Measurements from ENCODE around the gene MAP3K2. TPM values are rescaled to one million over a fixed set of nuclear protein-coding genes. Genes with fewer than 3 reads are reported as not detected.

MAP3K2 gene
- total and polyA plus RNA-seq, 8 donors, result 4.2 to 37.6 (median 22.6) TPM

- Histone ChIP-seq H3K27me3 (no peaks in the 10 kb centered on the region), H3K4me3 (no peak overlapping the region), H3K9me3 (no peaks in the 10 kb centered on the region), H3K36me3 (no peaks in the 10 kb centered on the region), H3K4me1 (peaks cover 3 to 21% (median 18%) of the 10 kb centered on the region in 3 donors), H3K27ac (no peak overlapping the region)
- intact Hi-C loops (cut with DNase I), result no loop called here
- no peak for TF ChIP-seq CTCF (IDR thresholded peaks at IDR 0.05)
- no peak for DNase-seq
- 83 to 85% methylated on average over 13 of the region's 13 CpGs for WGBS, 2 donors
- FAIRE-seq, result no peak
- no peak for ATAC-seq
These were observed 27.1 kb upstream of the MAP3K2 start for GRCh38 chr2:127414638-127415592.

- Histone ChIP-seq H3K4me1 (peaks cover 3 to 21% (median 18%) of the 10 kb centered on the region in 3 donors), H3K4me3 (no peak overlapping the region), H3K27me3 (no peaks in the 10 kb centered on the region), H3K27ac (peak overlapping the region in 1 of 4 donors; percentile 15), H3K9me3 (no peaks in the 10 kb centered on the region), H3K36me3 (no peaks in the 10 kb centered on the region)
- WGBS, 2 donors, result 82 to 83% methylated on average over 8 of the region's 8 CpGs
- DNase-seq (no peak), ATAC-seq (peak in 3 of 4 donors; percentile 13 to 31 (median 26)), FAIRE-seq (no peak)
- TF ChIP-seq CTCF (IDR thresholded peaks at IDR 0.05), result no peak
- intact Hi-C loops (cut with DNase I), result no loop called here
These were observed 26.2 kb upstream of the MAP3K2 start for GRCh38 chr2:127413782-127414637.

- Histone ChIP-seq H3K27ac (no peak overlapping the region), H3K36me3 (no peaks in the 10 kb centered on the region), H3K4me1 (peaks cover 3 to 21% (median 18%) of the 10 kb centered on the region in 3 donors), H3K4me3 (no peak overlapping the region), H3K9me3 (no peaks in the 10 kb centered on the region), H3K27me3 (no peaks in the 10 kb centered on the region)
- ATAC-seq, result no peak
- intact Hi-C loops (cut with DNase I), result no loop called here
- no peak for FAIRE-seq
- no peak for DNase-seq
- no peak for TF ChIP-seq CTCF (IDR thresholded peaks at IDR 0.05)
- WGBS, 2 donors, result 79 to 83% methylated on average over 3 of the region's 3 CpGs
These were observed 25.4 kb upstream of the MAP3K2 start for GRCh38 chr2:127413200-127413599.

- H3K4me1 ChIP-seq, result peaks cover 3 to 26% (median 18%) of the 10 kb centered on the region in 3 donors
- no peak for ATAC-seq
- H3K4me3 ChIP-seq, result no peak overlapping the region
- H3K36me3 ChIP-seq, result no peaks in the 10 kb centered on the region
- H3K27ac ChIP-seq, result peak overlapping the region in 2 of 4 donors; percentile 52 to 56
- no peak for DNase-seq
- WGBS, 2 donors, result 72 to 73% methylated on average over 12 of the region's 12 CpGs
- no peaks in the 10 kb centered on the region for H3K27me3 ChIP-seq
- H3K9me3 ChIP-seq, result no peaks in the 10 kb centered on the region
- no peak for FAIRE-seq
- TF ChIP-seq CTCF (IDR thresholded peaks at IDR 0.05), result no peak
- intact Hi-C loops (cut with DNase I), result no loop called here
These were observed 24.0 kb upstream of the MAP3K2 start for GRCh38 chr2:127411653-127412369.

Data from pancreas (tissue), 10 donors.